H1 (cell line): ENCODE data around the gene LIX1L. TPM values are rescaled to one million over a fixed set of nuclear protein-coding genes. Genes with fewer than 3 reads are reported as not detected.

Experiments used
- CTCF ChIA-PET: fragments of 300-600 bp; sonication (Branson Sonifier 250); formaldehyde crosslinking; loops from one replicate; lab custom pipeline; 2021; ENCODE audit not compliant: partially characterized antibody; lab: Charles Lee
- POLR2A ChIA-PET: fragments of 300-600 bp; sonication (Branson Sonifier 250); formaldehyde crosslinking; loops from one replicate; lab custom pipeline; 2021; ENCODE audit warnings: inconsistent platforms; ENCODE audit not compliant: partially characterized antibody; lab: Charles Lee
- DNase-seq, 2 experiments: peaks; one replicate each; pipeline versions ENCODE4 v3.0.0 to v3.0.0-alpha.2; 2010 to 2022; ENCODE audit warnings: low spot score in 2 of 2, low read depth in 1 of 2, mixed read lengths in 1 of 2
- FAIRE-seq: peaks from 2 replicates; lab custom pipeline; 2011; peaks lifted over from hg19 to GRCh38; lab: Jason Lieb, UNC
- H2AFZ ChIP-seq: 2 replicates; pipeline ENCODE4 v1.8.1; 2012; ENCODE audit warnings: low read length, inconsistent platforms
- H2AK5ac ChIP-seq: 2 replicates; pipeline ENCODE4 v1.6.1; 2013; ENCODE audit warnings: low read depth, low read length
- H2BK120ac ChIP-seq: replicated peaks from 2 replicates; pipeline ENCODE3; 2013; ENCODE audit warnings: low read depth, low read length, inconsistent platforms
- H2BK12ac ChIP-seq: 2 replicates; pipeline ENCODE4 v1.6.1; 2013; ENCODE audit warnings: low read depth, low read length
- H2BK15ac ChIP-seq: 2 replicates; pipeline ENCODE4 v1.6.1; 2013; ENCODE audit warnings: low read length
- H2BK20ac ChIP-seq: 2 replicates; pipeline ENCODE4 v1.6.1; 2013; ENCODE audit warnings: low read length
- H2BK5ac ChIP-seq: 2 replicates; pipeline ENCODE4 v1.6.1; 2013; ENCODE audit warnings: low read depth, low read length
- H3K14ac ChIP-seq: 2 replicates; pipeline ENCODE4 v1.6.1; 2013; ENCODE audit warnings: inconsistent platforms; ENCODE audit not compliant: insufficient read length
- H3K18ac ChIP-seq: 2 replicates; pipeline ENCODE4 v1.6.1; 2013; ENCODE audit warnings: low read length; ENCODE audit errors: extremely low read depth
- H3K23ac ChIP-seq: 2 replicates; pipeline ENCODE4 v1.6.1; 2013; ENCODE audit warnings: inconsistent platforms; ENCODE audit not compliant: insufficient read length
- H3K23me2 ChIP-seq: 2 replicates; pipeline ENCODE4 v1.6.1; 2013; ENCODE audit warnings: low read depth, low read length
- H3K27ac ChIP-seq: 2 replicates; pipeline ENCODE4 v1.6.1; 2011; ENCODE audit warnings: low read depth, low read length, inconsistent platforms
- H3K27me3 ChIP-seq, 4 experiments: replicated peaks in 1 of 4; 1 replicate in 1 of 4; 2 replicates in 3 of 4; pipeline versions ENCODE4 v1.6.1 to v1.8.1; 2011 to 2013; ENCODE audit warnings: low read length in 3 of 4, mild to moderate bottlenecking in 3 of 4, inconsistent platforms in 2 of 4, mixed read lengths in 2 of 4, moderate library complexity in 1 of 4; ENCODE audit not compliant: control insufficient read depth in 3 of 4, insufficient read depth in 3 of 4; ENCODE audit errors: extremely low read depth in 1 of 4
- H3K36me3 ChIP-seq, 4 experiments: 2 replicates each; pipeline versions ENCODE4 v1.6.1 to v1.8.1; 2011 to 2013; ENCODE audit warnings: mild to moderate bottlenecking in 4 of 4, low read length in 3 of 4, moderate library complexity in 2 of 4, control low read depth in 1 of 4, inconsistent platforms in 1 of 4; ENCODE audit not compliant: insufficient read depth in 4 of 4, control insufficient read depth in 2 of 4
- H3K4ac ChIP-seq: replicated peaks from 2 replicates; pipeline ENCODE3; 2013; ENCODE audit warnings: low read length, low read depth, mixed read lengths, inconsistent platforms; ENCODE audit not compliant: insufficient read length
- H3K4me1 ChIP-seq, 4 experiments: replicated peaks in 1 of 4; 1 replicate in 1 of 4; 2 replicates in 3 of 4; pipeline versions ENCODE4 v1.6.1 to v1.8.1; 2011 to 2013; ENCODE audit warnings: low read length in 3 of 4, inconsistent platforms in 2 of 4, mixed read lengths in 1 of 4; ENCODE audit not compliant: insufficient read depth in 4 of 4, control insufficient read depth in 3 of 4
- H3K4me2 ChIP-seq, 2 experiments: 2 replicates each; pipeline versions ENCODE4 v1.6.1 to v1.8.1; 2011 to 2013; ENCODE audit warnings: low read depth in 2 of 2, low read length in 2 of 2, control low read depth in 1 of 2, inconsistent platforms in 1 of 2, mild to moderate bottlenecking in 1 of 2; ENCODE audit not compliant: insufficient read depth in 1 of 2
- H3K4me3 ChIP-seq, 4 experiments: fragments of 200-600, 300-600 bp in 1 of 4; sonication (generic), shearing (Covaris generic), sonication (Bioruptor Twin) in 1 of 4; 2 replicates each; pipeline versions ENCODE4 v1.5.1 to v1.8.1; 2011 to 2016; ENCODE audit warnings: low read length in 4 of 4, low read depth in 3 of 4, control low read depth in 2 of 4, inconsistent platforms in 2 of 4, mild to moderate bottlenecking in 2 of 4, mixed read lengths in 1 of 4, moderate library complexity in 1 of 4; ENCODE audit not compliant: insufficient read depth in 2 of 4; ENCODE audit errors: extremely low read depth in 1 of 4
- H3K56ac ChIP-seq: replicated peaks from 2 replicates; pipeline ENCODE3; 2013; ENCODE audit warnings: low read depth, mild to moderate bottlenecking, mixed read lengths, low read length, inconsistent platforms; ENCODE audit not compliant: insufficient read length
- H3K79me1 ChIP-seq: 2 replicates; pipeline ENCODE4 v1.6.1; 2013; ENCODE audit warnings: low read depth, low read length, control low read depth
- H3K79me2 ChIP-seq, 2 experiments: 2 replicates each; pipeline versions ENCODE4 v1.6.1 to v1.8.1; 2012 to 2013; ENCODE audit warnings: low read length in 2 of 2, mild to moderate bottlenecking in 2 of 2, inconsistent platforms in 1 of 2; ENCODE audit not compliant: insufficient read depth in 2 of 2, control insufficient read depth in 1 of 2
- H3K9ac ChIP-seq, 4 experiments: replicated peaks in 1 of 4; 1 replicate in 1 of 4; 2 replicates in 3 of 4; pipeline versions ENCODE4 v1.6.1 to v1.8.1; 2011 to 2013; ENCODE audit warnings: low read depth in 3 of 4, low read length in 3 of 4, control low read depth in 2 of 4, mild to moderate bottlenecking in 2 of 4, moderate library complexity in 2 of 4, inconsistent platforms in 1 of 4; ENCODE audit errors: extremely low read depth in 1 of 4
- H3K9me3 ChIP-seq, 2 experiments: 2 replicates each; pipeline versions ENCODE4 v1.6.1 to v1.8.1; 2012 to 2013; ENCODE audit warnings: mild to moderate bottlenecking in 2 of 2, moderate library complexity in 2 of 2, control low read depth in 1 of 2, inconsistent platforms in 1 of 2, low read depth in 1 of 2, low read length in 1 of 2, mixed read lengths in 1 of 2; ENCODE audit not compliant: insufficient read depth in 2 of 2
- H4K20me1 ChIP-seq, 2 experiments: replicated peaks in 1 of 2; 2 replicates each; pipeline versions ENCODE3 to v1.8.1; 2011 to 2013; ENCODE audit warnings: inconsistent platforms in 2 of 2, low read length in 2 of 2, mild to moderate bottlenecking in 1 of 2; ENCODE audit not compliant: insufficient read depth in 2 of 2, control insufficient read depth in 1 of 2
- H4K5ac ChIP-seq: 2 replicates; pipeline ENCODE4 v1.6.1; 2013; ENCODE audit warnings: low read length, low read depth, mixed read lengths, inconsistent platforms; ENCODE audit not compliant: insufficient read length
- H4K8ac ChIP-seq: 2 replicates; pipeline ENCODE4 v1.8.0; 2013; ENCODE audit warnings: mild to moderate bottlenecking, moderate library complexity, low read length, inconsistent platforms; ENCODE audit not compliant: insufficient read depth; ENCODE audit errors: extremely low read depth
- H4K91ac ChIP-seq: replicated peaks from 2 replicates; pipeline ENCODE3; 2013; ENCODE audit warnings: low read length, mixed read lengths, inconsistent platforms; ENCODE audit not compliant: insufficient read length
- CHD2 ChIP-seq: IDR thresholded peaks from 2 replicates; pipeline ENCODE4 v1.6.1; 2012; ENCODE audit warnings: low read length, improper control_type of control experiment
- EGR1 ChIP-seq: IDR thresholded peaks from 2 replicates; pipeline ENCODE4 v1.6.1; 2011; ENCODE audit warnings: low read depth, low read length, borderline replicate concordance
- GTF2F1 ChIP-seq: IDR thresholded peaks from 2 replicates; pipeline ENCODE4 v1.6.1; 2012; ENCODE audit warnings: low read depth, low read length, improper control_type of control experiment, borderline replicate concordance
- HDAC2 ChIP-seq, 2 experiments: fragments of 300-600 bp in 1 of 2; sonication (generic) in 1 of 2; IDR thresholded peaks; 2 replicates each; pipeline ENCODE4 v1.6.1; 2011 to 2012; ENCODE audit warnings: low read depth in 2 of 2, low read length in 2 of 2, mild to moderate bottlenecking in 2 of 2, moderate library complexity in 2 of 2, borderline replicate concordance in 1 of 2, inconsistent platforms in 1 of 2
- KDM4A ChIP-seq: IDR thresholded peaks from one replicate; pipeline ENCODE4 v1.7.1; 2012; ENCODE audit warnings: low read depth, mild to moderate bottlenecking, moderate library complexity, low read length, inconsistent platforms; ENCODE audit not compliant: severe bottlenecking
- POU5F1 ChIP-seq: IDR thresholded peaks from 2 replicates; pipeline ENCODE4 v1.6.1; 2011; ENCODE audit warnings: low read depth, mild to moderate bottlenecking, low read length, moderate library complexity
- RFX5 ChIP-seq: IDR thresholded peaks from 2 replicates; pipeline ENCODE4 v1.6.1; 2011; ENCODE audit warnings: low read depth, low read length, improper control_type of control experiment, borderline replicate concordance
- RNF2 ChIP-seq: fragments of 200-900, 300-1000 bp; sonication (generic); IDR thresholded peaks from 2 replicates; pipeline ENCODE4 v1.7.1; 2016; ENCODE audit warnings: borderline replicate concordance, low read depth, mild to moderate bottlenecking, antibody characterized with exemption, low read length; ENCODE audit not compliant: poor library complexity, severe bottlenecking; ENCODE audit errors: missing control alignments
- SP2 ChIP-seq: IDR thresholded peaks from 2 replicates; pipeline ENCODE4 v1.6.1; 2012; ENCODE audit warnings: mild to moderate bottlenecking, low read length, inconsistent platforms
- WGBS, 2 experiments: shearing (Covaris generic) in 1 of 2; methylation state at CpG; one replicate each; pipeline versions ENCODE4 v1.1.6 to v1.1.7; 2013 to 2015; ENCODE audit warnings: low lambda C conversion rate in 2 of 2, mixed read lengths in 2 of 2, inconsistent platforms in 1 of 2, low coverage in 1 of 2, missing lambda C conversion rate in 1 of 2; ENCODE audit not compliant: insufficient replicate concordance in 2 of 2, insufficient coverage in 1 of 2, insufficient read length in 1 of 2; ENCODE audit errors: extremely low coverage in 1 of 2, missing lambda C conversion rate in 1 of 2; 5-methylcytosine and 5-hydroxymethylcytosine counted together
- polyA plus RNA-seq, 7 experiments: library from polyadenylated mRNA; depleted of rRNA in 3 of 7; stranded (reverse) in 5 of 7; unstranded in 2 of 7; fragments of >200 nt in 5 of 7; fragments of 200-250 nt in 2 of 7; gene quantifications; 1 replicate in 5 of 7; 2 replicates in 1 of 7; 4 replicates in 1 of 7; pipeline versions ENCODE4 v1.2.1 to v1.2.3, GENCODE V29; 2011 to 2013; ENCODE audit warnings: missing spikeins in 2 of 7, mixed read lengths in 2 of 7
- total RNA-seq: library from RNA; stranded (reverse); fragmentation: NEBNext Ultra II Directional; extraction: Animal tissue kit (Norgen Biotek cat#: 25700); gene quantifications from 2 replicates; pipeline ENCODE4 v1.2.1, GENCODE V29; 2021

The LIX1L gene
- total and polyA plus RNA-seq, 2 of the 8 experiments (the other 6 are each of a cell fraction or from before 2014, with no cell fraction given): 2.9 to 3.7 TPM

DNA sequence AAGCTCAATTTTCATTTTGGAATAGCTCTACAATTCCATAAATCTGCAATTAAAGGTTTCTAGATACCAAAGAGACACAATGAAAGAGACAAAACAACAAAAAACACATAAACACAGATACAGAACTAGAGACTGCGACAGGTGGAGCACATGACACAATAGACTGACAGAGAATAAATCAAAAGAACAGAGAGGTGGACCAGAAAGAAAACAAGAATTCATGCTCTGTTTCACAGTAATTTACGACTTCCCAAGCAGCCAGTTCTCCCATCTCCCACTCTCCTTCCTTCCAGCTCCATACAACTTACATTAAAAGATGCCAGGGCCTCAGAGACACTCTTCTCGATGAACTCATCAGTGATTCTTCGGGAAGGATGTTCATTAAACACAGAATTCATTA is 15.4 kb downstream of the LIX1L start:
- Histone ChIP-seq H3K56ac (no peak overlapping the region), H3K23me2 (no peaks in the 10 kb centered on the region), H3K4me2 (no peak overlapping the region), H3K79me2 (no peaks in the 10 kb centered on the region), H2BK12ac (no peak overlapping the region), H3K27me3 (no peaks in the 10 kb centered on the region), H3K9me3 (no peaks in the 10 kb centered on the region), H4K91ac (no peak overlapping the region), H3K9ac (no peak overlapping the region), H2BK20ac (no peak overlapping the region), H2AFZ (no peak overlapping the region), H4K8ac (no peak overlapping the region), H2AK5ac (no peak overlapping the region), H3K4me1 (peaks cover 0 to 5% (median 1%) of the 10 kb centered on the region in 4 experiments; a peak in 3 of 7 replicates), H3K79me1 (no peaks in the 10 kb centered on the region), H3K4me3 (no peak overlapping the region), H2BK5ac (no peak overlapping the region), H3K4ac (no peak overlapping the region), H3K23ac (no peak overlapping the region), H4K20me1 (no peaks in the 10 kb centered on the region), H4K5ac (no peak overlapping the region), H3K18ac (no peak overlapping the region), H3K36me3 (no peaks in the 10 kb centered on the region), H2BK120ac (no peak overlapping the region), H3K27ac (no peak overlapping the region), H3K14ac (no peak overlapping the region), H2BK15ac (no peak overlapping the region)
- WGBS, 2 experiments: 98% methylated on average over 4 of the region's 4 CpGs; no CpG with 5 or more reads in 1 of the 2 experiments
- FAIRE-seq (no peak), DNase-seq (no peak)
- CTCF ChIA-PET: interaction anchor here (0.6 to 2.1 kb wide), 5 partner anchors 16 to 73 kb away, joined by 3 to 5 read pairs (median 3); no protein-coding TSS in a partner anchor
- POLR2A ChIA-PET: interaction anchor here (1.0 to 1.7 kb wide), 4 partner anchors 26 to 93 kb away, joined by 3 to 5 read pairs (median 4); no protein-coding TSS in a partner anchor
- TF ChIP-seq HDAC2 (IDR thresholded peaks at IDR 0.05; ENCODE audit: borderline replicate concordance in 1 of 2, low read depth in 2 of 2, low read length in 2 of 2): no peak
- TF ChIP-seq RNF2: no peak
- TF ChIP-seq SP2: no peak
- TF ChIP-seq RFX5: no peak
- TF ChIP-seq CHD2: no peak
- no peak for TF ChIP-seq POU5F1
- TF ChIP-seq KDM4A: no peak
- TF ChIP-seq GTF2F1: no peak
- TF ChIP-seq EGR1: no peak
